SU-DHL-6 (cell line): Measurements from ENCODE around the gene GRID1.

Experiments used
- H2AFZ ChIP-seq: fragments of 200-600 bp; sonication (generic); 2 replicates; pipeline ENCODE4 v1.6.1; 2014; ENCODE audit warnings: low read depth, mild to moderate bottlenecking, moderate library complexity, mixed read lengths, antibody characterized with exemption, low read length; ENCODE audit not compliant: severe bottlenecking
- H3F3A ChIP-seq: fragments of 200-600 bp; shearing (Covaris generic); 2 replicates; pipeline ENCODE4 v1.6.0; 2016; ENCODE audit warnings: antibody characterized with exemption, mild to moderate bottlenecking; ENCODE audit not compliant: insufficient read depth
- H3K27ac ChIP-seq: fragments of 200-600 bp; sonication (generic); 2 replicates; pipeline ENCODE4 v1.5.1; 2016; ENCODE audit warnings: low read depth, mild to moderate bottlenecking, low read length, moderate library complexity, mixed read lengths
- H3K27me3 ChIP-seq: fragments of 200-600 bp; sonication (generic), shearing (Covaris generic); 2 replicates; pipeline ENCODE4 v1.6.0; 2014; ENCODE audit warnings: mild to moderate bottlenecking, low read length
- H3K36me3 ChIP-seq: fragments of 200-600 bp; sonication (generic); 2 replicates; pipeline ENCODE4 v1.6.1; 2014; ENCODE audit warnings: mild to moderate bottlenecking, low read length, mixed read lengths
- H3K4me2 ChIP-seq: fragments of 300-600, 200-600 bp; shearing (Covaris generic), sonication (generic); 2 replicates; pipeline ENCODE4 v1.6.0; 2014; ENCODE audit warnings: low read length, low read depth, mild to moderate bottlenecking; ENCODE audit not compliant: poor library complexity, severe bottlenecking
- H3K4me3 ChIP-seq: fragments of 200-600 bp; sonication (generic); 2 replicates; pipeline ENCODE4 v1.5.1; 2014; ENCODE audit warnings: antibody characterized with exemption, low read length, mild to moderate bottlenecking, mixed read lengths; ENCODE audit not compliant: insufficient read depth, poor library complexity, severe bottlenecking
- H3K79me2 ChIP-seq: fragments of 200-600 bp; sonication (generic); 2 replicates; pipeline ENCODE4 v1.6.1; 2014; ENCODE audit warnings: mild to moderate bottlenecking, low read length, moderate library complexity; ENCODE audit not compliant: insufficient read depth
- H3K9ac ChIP-seq: fragments of 200-600 bp; sonication (generic); 2 replicates; pipeline ENCODE4 v1.7.0; 2014; ENCODE audit warnings: mild to moderate bottlenecking, low read length
- H3K9me2 ChIP-seq: fragments of 200-600 bp; sonication (generic); replicated peaks from 2 replicates; pipeline ENCODE4 v1.6.1; 2014; ENCODE audit warnings: low read length; ENCODE audit not compliant: insufficient read depth
- H3K9me3 ChIP-seq: fragments of 200-600 bp; sonication (generic); 2 replicates; pipeline ENCODE4 v1.6.1; 2014; ENCODE audit warnings: low read length, mixed read lengths; ENCODE audit not compliant: insufficient read depth
- H4K20me1 ChIP-seq: fragments of 200-600 bp; sonication (generic); 2 replicates; pipeline ENCODE4 v1.6.1; 2014; ENCODE audit warnings: low read depth, mild to moderate bottlenecking, antibody characterized with exemption, low read length, moderate library complexity, mixed read lengths
- CTCF ChIP-seq: fragments of 200-600 bp; sonication (generic); IDR thresholded peaks from one replicate; pipeline ENCODE4 v1.5.1; 2017; ENCODE audit warnings: antibody characterized with exemption, mild to moderate bottlenecking, low read length, moderate library complexity; ENCODE audit not compliant: insufficient read depth, poor library complexity, severe bottlenecking
- EZH2phosphoT487 ChIP-seq: fragments of 200-600 bp; sonication (generic), shearing (Covaris generic); conservative IDR thresholded peaks from 2 replicates; pipeline ENCODE4 v1.6.1; 2018; ENCODE audit warnings: mild to moderate bottlenecking, antibody characterized with exemption, low read length, moderate library complexity, mixed read lengths

GRID1 gene

GRCh38 chr10:86410542-86411124 is 44.0 kb upstream of the GRID1 start:
- Histone ChIP-seq H3K9me2 (no peaks in the 10 kb centered on the region), H3K9ac (peak overlapping the region; percentile 58), H3K4me3 (peak overlapping the region; percentile 10), H2AFZ (no peak overlapping the region), H3K79me2 (no peaks in the 10 kb centered on the region), H3K9me3 (0 out of 2 replicates have a peak, but pooled peaks cover 4% of the 10 kb centered on the region), H3K36me3 (no peaks in the 10 kb centered on the region), H3K27ac (peak overlapping the region; percentile 97), H3K27me3 (no peaks in the 10 kb centered on the region), H4K20me1 (no peaks in the 10 kb centered on the region), H3K4me2 (peak overlapping the region; percentile 71), H3F3A (peaks cover 86% of the 10 kb centered on the region)
- TF ChIP-seq CTCF (no peak), EZH2phosphoT487 (no peak)

- no peaks in the 10 kb centered on the region for H3K9me2 ChIP-seq
- peaks cover 87% of the 10 kb centered on the region for H3F3A ChIP-seq
- H3K4me2 ChIP-seq = peak overlapping the region; percentile 71
- H3K27me3 ChIP-seq = no peaks in the 10 kb centered on the region
- H3K36me3 ChIP-seq = no peaks in the 10 kb centered on the region
- no peak for TF ChIP-seq EZH2phosphoT487
- no peak for TF ChIP-seq CTCF
- no peak overlapping the region for H3K9ac ChIP-seq
- H3K4me3 ChIP-seq = no peak overlapping the region
- H2AFZ ChIP-seq = no peak overlapping the region
- H4K20me1 ChIP-seq = no peaks in the 10 kb centered on the region
- H3K79me2 ChIP-seq = no peaks in the 10 kb centered on the region
- H3K27ac ChIP-seq = peak overlapping the region; percentile 97
- H3K9me3 ChIP-seq = 0 out of 2 replicates have a peak, but pooled peaks cover 4% of the 10 kb centered on the region
Observed at GRCh38 chr10:86409183-86409582, 42.6 kb upstream of the GRID1 start.

- Histone ChIP-seq H4K20me1 (no peaks in the 10 kb centered on the region), H3K9ac (peak overlapping the region; percentile 94), H3K9me3 (no peaks in the 10 kb centered on the region), H3K4me3 (no peak overlapping the region), H2AFZ (no peak overlapping the region), H3K27me3 (no peaks in the 10 kb centered on the region), H3F3A (peaks cover 54% of the 10 kb centered on the region), H3K4me2 (peak overlapping the region; percentile 88), H3K36me3 (no peaks in the 10 kb centered on the region), H3K9me2 (no peaks in the 10 kb centered on the region), H3K79me2 (peaks cover 19% of the 10 kb centered on the region), H3K27ac (peak overlapping the region; percentile 95)
- TF ChIP-seq CTCF (no peak), EZH2phosphoT487 (no peak)
Observed at GRCh38 chr10:86403183-86403797, 36.7 kb upstream of the GRID1 start.
